ENCODE measurements around the gene ZNF688. TPM values are rescaled to one million over a fixed set of nuclear protein-coding genes. Genes with fewer than 3 reads are reported as not detected.
A peak's percentile ranks its signal among the peaks of the same experiment; 100 is the strongest.

The ZNF688 gene
- total and polyA plus RNA-seq, 10 donors: 10.7 to 43.5 (median 24.8) TPM

- Histone ChIP-seq H3K9me3 (no peaks in the 10 kb centered on the region), H3K27me3 (replicated peaks in 1 of 7) (no peaks in the 10 kb centered on the region), H3K4me1 (peaks cover 7 to 60% (median 32%) of the 10 kb centered on the region in 6 donors), H3K36me3 (peaks cover 0 to 29% (median 20%) of the 10 kb centered on the region in 6 donors), H3K27ac (peak overlapping the region; percentile 86 to 96 (median 96)), H3K4me3 (peak overlapping the region; percentile 62 to 85 (median 74))
- intact Hi-C loops (cut with DNase I; ENCODE audit: low total_unique reads): no loop called here
- WGBS, 5 donors: 2 to 3% (median 3%) methylated on average over 18 of the region's 18 CpGs
- no peak for TF ChIP-seq CTCF (IDR thresholded peaks at IDR 0.05 in 8 of 11, conservative IDR thresholded peaks at IDR 0.05 in 3 of 11)
- no peak for TF ChIP-seq POLR2AphosphoS5 (IDR thresholded peaks at IDR 0.05)
- TF ChIP-seq POLR2A (IDR thresholded peaks at IDR 0.05): no peak
- no peak for DNase-seq
Observed at GRCh38 chr16:30535106-30535776, 36.3 kb downstream of the ZNF688 start.

- TF ChIP-seq CTCF (IDR thresholded peaks at IDR 0.05 in 8 of 11, conservative IDR thresholded peaks at IDR 0.05 in 3 of 11) (peak in 3 of 11 experiments; percentile 5 to 21 (median 15)), POLR2AphosphoS5 (IDR thresholded peaks at IDR 0.05) (peak; percentile 93 to 95 (median 94)), POLR2A (IDR thresholded peaks at IDR 0.05) (peak; percentile 20 to 72 (median 45))
- 0 to 1% (median 0%) methylated on average over 15 to 70 of the region's 70 CpGs for WGBS, 5 donors
- intact Hi-C loops (cut with DNase I; ENCODE audit: low total_unique reads): no loop called here
Observed at GRCh38 chr16:30534368-30535105, 37.0 kb downstream of the ZNF688 start, which contains the start of gene ZNF747. ZNF747 (minus strand) TSS chr16:30534858; CDS start chr16:30534679, 179 bp downstream.

GRCh38 chr16:30533748-30534367, 37.7 kb downstream of the ZNF688 start:
- Histone ChIP-seq H3K36me3 (peaks cover 0 to 31% (median 20%) of the 10 kb centered on the region in 6 donors), H3K4me1 (peaks cover 7 to 72% (median 34%) of the 10 kb centered on the region in 6 donors), H3K4me3 (peak overlapping the region; percentile 62 to 85 (median 74)), H3K27me3 (replicated peaks in 1 of 7) (no peaks in the 10 kb centered on the region), H3K9me3 (no peaks in the 10 kb centered on the region), H3K27ac (peak overlapping the region; percentile 86 to 96 (median 96))
- WGBS, 5 donors: 12 to 26% (median 18%) methylated on average over 19 to 29 of the region's 29 CpGs
- intact Hi-C loops (cut with DNase I; ENCODE audit: low total_unique reads): no loop called here
- TF ChIP-seq CTCF (IDR thresholded peaks at IDR 0.05 in 8 of 11, conservative IDR thresholded peaks at IDR 0.05 in 3 of 11) (no peak), POLR2A (IDR thresholded peaks at IDR 0.05) (no peak), POLR2AphosphoS5 (IDR thresholded peaks at IDR 0.05) (no peak)
- peak; percentile 77 for DNase-seq

More at GRCh38 chr16:30534368-30535105, 37.0 kb downstream of the ZNF688 start, which contains the start of gene ZNF747:
- Histone ChIP-seq H3K27me3 (replicated peaks in 1 of 7) (no peaks in the 10 kb centered on the region), H3K9me3 (no peaks in the 10 kb centered on the region), H3K4me1 (peaks cover 7 to 65% (median 32%) of the 10 kb centered on the region in 6 donors), H3K27ac (peak within 1 kb of the TSS; percentile 86 to 96 (median 96)), H3K4me3 (peak within 1 kb of the TSS; percentile 62 to 85 (median 74)), H3K36me3 (peaks cover 0 to 31% (median 20%) of the 10 kb centered on the region in 6 donors)
- peak; percentile 97 for DNase-seq

All from spleen (tissue), 11 donors.